Measurements from ENCODE around the gene KCNRG. TPM values are rescaled to one million over a fixed set of nuclear protein-coding genes. Genes with fewer than 3 reads are reported as not detected.

The KCNRG gene
- polyA plus RNA-seq, 1 experiment: 2.1 TPM

DNA sequence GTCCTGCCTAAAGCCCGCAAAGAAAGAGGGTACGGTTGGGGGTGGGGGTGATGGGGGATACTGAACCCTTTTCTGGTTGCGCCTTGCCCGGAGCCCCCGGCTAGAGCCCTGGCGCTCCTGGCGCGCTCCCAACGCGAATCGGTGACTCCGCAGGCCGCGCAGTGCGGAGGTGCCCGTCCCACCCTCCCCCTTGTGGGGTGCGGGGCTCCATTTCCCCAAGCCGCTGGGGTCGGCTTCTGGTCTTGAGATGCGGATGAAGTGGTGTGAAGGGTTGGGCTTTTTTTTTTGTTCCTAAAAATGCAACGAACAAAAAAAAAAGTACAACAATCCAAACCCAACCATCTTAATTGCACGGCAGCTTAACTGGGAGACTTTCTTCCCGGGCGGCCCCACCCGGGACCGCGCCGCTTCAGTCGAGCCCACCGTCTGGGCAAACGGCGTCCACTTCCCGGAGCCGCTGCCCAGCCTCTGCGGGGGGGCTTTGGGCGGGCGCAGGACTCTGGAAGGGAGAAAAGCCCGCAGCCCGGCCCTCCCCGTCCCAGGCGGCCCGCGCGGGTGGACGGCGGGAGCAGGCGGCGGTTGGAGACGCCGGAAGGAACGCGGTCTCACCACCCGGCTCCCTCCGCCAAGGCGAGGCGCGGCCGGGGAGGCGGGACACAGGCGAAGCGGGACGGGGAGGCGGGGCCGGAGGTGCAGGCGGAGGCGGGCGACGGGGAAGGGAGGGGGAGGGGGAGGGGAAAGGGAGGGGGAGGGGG lies 18.9 kb upstream of the KCNRG start:
- POLR2A ChIA-PET: interaction anchor here (0.7 to 2.4 kb wide), 7 partner anchors 20 to 204 kb away, joined by 3 to 24 read pairs (median 5); partner anchors contain the start of genes KPNA3 and SPRYD7

GRCh38 chr13:49996951-49997895 lies 18.0 kb upstream of the KCNRG start, which contains the start of gene TRIM13:
Gene TRIM13 (plus strand): TSS chr13:49997042. CDS start chr13:50011941, 14,899 bp downstream.
- ChIA-PET POLR2A (interaction anchor here (0.6 to 2.4 kb wide), 14 partner anchors 17 to 546 kb away, joined by 3 to 24 read pairs (median 5); partner anchors contain the start of gene SPRYD7), CTCF (interaction anchor here (0.6 to 3.3 kb wide), 41 partner anchors 9 to 1072 kb away, joined by 3 to 36 read pairs (median 5); partner anchors contain the start of gene SPRYD7)
- TF ChIP-seq, protein P1, sequence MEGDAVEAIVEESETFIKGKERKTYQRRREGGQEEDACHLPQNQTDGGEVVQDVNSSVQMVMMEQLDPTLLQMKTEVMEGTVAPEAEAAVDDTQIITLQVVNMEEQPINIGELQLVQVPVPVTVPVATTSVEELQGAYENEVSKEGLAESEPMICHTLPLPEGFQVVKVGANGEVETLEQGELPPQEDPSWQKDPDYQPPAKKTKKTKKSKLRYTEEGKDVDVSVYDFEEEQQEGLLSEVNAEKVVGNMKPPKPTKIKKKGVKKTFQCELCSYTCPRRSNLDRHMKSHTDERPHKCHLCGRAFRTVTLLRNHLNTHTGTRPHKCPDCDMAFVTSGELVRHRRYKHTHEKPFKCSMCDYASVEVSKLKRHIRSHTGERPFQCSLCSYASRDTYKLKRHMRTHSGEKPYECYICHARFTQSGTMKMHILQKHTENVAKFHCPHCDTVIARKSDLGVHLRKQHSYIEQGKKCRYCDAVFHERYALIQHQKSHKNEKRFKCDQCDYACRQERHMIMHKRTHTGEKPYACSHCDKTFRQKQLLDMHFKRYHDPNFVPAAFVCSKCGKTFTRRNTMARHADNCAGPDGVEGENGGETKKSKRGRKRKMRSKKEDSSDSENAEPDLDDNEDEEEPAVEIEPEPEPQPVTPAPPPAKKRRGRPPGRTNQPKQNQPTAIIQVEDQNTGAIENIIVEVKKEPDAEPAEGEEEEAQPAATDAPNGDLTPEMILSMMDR (IDR thresholded peaks at IDR 0.05; ENCODE audit: low read depth, low read length): peak; percentile 87
- no peaks in the 10 kb centered on the region for H3K9me3 ChIP-seq (ENCODE audit: control insufficient read depth, insufficient read depth, low read length)
- no peaks in the 10 kb centered on the region for H3K27me3 ChIP-seq (ENCODE audit: control insufficient read depth, insufficient read depth, low read length)
- DNase-seq (ENCODE audit: low read depth, low spot score): peak; percentile 65
- peak within 1 kb of the TSS; percentile 83 for H3K4me3 ChIP-seq (ENCODE audit: low read depth, low read length)
- peak within 1 kb of the TSS; percentile 96 for H3K27ac ChIP-seq (ENCODE audit: low read depth, low read length)

More for the DNA sequence above, 18.9 kb upstream of the KCNRG start:
- CTCF ChIA-PET: interaction anchor here (0.6 to 3.3 kb wide), 20 partner anchors 8 to 1073 kb away, joined by 3 to 36 read pairs (median 7); partner anchors contain the start of gene SPRYD7
- Histone ChIP-seq H3K27me3 (ENCODE audit: control insufficient read depth, insufficient read depth, low read length) (no peaks in the 10 kb centered on the region), H3K9me3 (ENCODE audit: control insufficient read depth, insufficient read depth, low read length) (no peaks in the 10 kb centered on the region), H3K4me3 (ENCODE audit: low read depth, low read length) (peak overlapping the region; percentile 65), H3K27ac (ENCODE audit: low read depth, low read length) (peak overlapping the region; percentile 76)
- DNase-seq (ENCODE audit: low read depth, low spot score): peak; percentile 78
- TF ChIP-seq, protein P1 (IDR thresholded peaks at IDR 0.05; ENCODE audit: low read depth, low read length): no peak

DNA sequence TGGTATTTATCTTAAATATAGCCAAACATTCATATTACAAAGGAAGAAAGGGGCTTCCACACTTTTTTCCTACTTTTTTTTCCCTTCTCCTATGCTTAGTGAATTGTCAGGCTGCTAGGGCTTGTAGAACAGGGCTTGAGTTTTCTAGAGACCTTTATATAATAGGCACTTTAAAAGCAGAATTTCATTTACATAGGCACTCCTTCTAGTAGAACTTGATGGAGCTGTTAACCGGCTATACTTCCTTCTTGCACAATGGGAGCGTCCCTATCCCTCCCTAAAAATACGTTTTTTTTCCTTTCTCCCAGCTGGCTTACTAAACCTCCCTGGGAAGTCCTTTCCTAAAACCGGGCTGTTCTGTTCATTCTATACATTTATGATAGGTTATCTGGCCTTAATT lies 17.3 kb upstream of the KCNRG start:
- H3K9me3 ChIP-seq (ENCODE audit: control insufficient read depth, insufficient read depth, low read length): no peaks in the 10 kb centered on the region
- H3K27me3 ChIP-seq (ENCODE audit: control insufficient read depth, insufficient read depth, low read length): no peaks in the 10 kb centered on the region
- ChIA-PET CTCF (interaction anchor here (0.6 to 3.3 kb wide), 38 partner anchors 8 to 914 kb away, joined by 3 to 36 read pairs (median 5); partner anchors contain the start of gene SPRYD7), POLR2A (interaction anchor here (0.6 to 2.4 kb wide), 14 partner anchors 16 to 545 kb away, joined by 3 to 24 read pairs (median 5); partner anchors contain the start of gene SPRYD7)
- no peak overlapping the region for H3K27ac ChIP-seq (ENCODE audit: low read depth, low read length)
- H3K4me3 ChIP-seq (ENCODE audit: low read depth, low read length): peak overlapping the region; percentile 83
- no peak for DNase-seq (ENCODE audit: low read depth, low spot score)
- TF ChIP-seq, protein P1 (IDR thresholded peaks at IDR 0.05; ENCODE audit: low read depth, low read length): no peak

DNA sequence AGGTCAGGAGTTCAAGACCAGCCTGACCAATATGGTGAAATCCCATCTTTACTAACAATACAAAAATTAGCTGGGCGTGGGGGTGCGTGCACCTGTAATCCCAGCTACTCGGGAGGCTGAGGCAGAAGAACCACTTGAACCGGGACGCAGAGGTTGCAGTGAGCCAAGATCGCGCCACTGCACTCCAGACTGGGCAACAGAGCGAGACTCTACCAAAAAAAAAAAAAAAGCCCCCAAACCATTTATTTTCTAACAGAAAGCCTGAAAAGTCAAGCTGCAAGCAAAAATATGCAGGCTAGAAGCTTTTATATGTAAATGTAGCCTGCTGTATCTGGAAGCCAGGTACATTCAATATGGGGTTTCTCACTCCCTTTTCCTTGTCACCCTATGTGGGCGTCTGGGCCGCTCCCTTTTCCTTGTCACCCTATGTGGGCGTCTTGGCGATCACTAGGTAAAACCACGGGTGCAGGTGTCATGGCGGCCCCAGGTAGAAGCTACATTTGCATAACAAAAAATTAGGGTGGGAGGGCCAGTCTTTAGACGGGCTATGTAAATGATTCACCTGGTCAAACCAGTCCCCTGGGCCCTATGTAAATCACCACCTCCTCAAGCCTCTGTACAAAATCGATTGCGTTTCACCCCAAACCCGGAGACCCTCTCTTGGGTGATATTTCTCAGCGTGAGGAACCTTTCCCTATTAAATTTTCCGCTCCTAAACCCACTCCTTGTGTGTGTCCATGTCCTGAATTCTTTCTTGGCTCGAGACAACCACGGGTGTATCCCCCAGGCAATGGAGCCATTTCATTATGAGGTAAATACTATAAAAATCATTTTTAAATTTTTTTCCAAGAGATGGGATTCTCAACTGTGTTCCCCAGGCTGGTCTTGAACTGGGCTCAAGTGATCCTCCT lies 16.3 kb upstream of the KCNRG start:
- POLR2A ChIA-PET: interaction anchor here (0.6 kb wide), 1 partner anchor 67 kb away, joined by 3 read pairs; no protein-coding TSS in a partner anchor
- Histone ChIP-seq H3K27me3 (ENCODE audit: control insufficient read depth, insufficient read depth, low read length) (no peaks in the 10 kb centered on the region), H3K27ac (ENCODE audit: low read depth, low read length) (no peak overlapping the region), H3K9me3 (ENCODE audit: control insufficient read depth, insufficient read depth, low read length) (no peaks in the 10 kb centered on the region), H3K4me3 (ENCODE audit: low read depth, low read length) (peak overlapping the region; percentile 83)
- TF ChIP-seq, protein P1 (IDR thresholded peaks at IDR 0.05; ENCODE audit: low read depth, low read length): no peak
- CTCF ChIA-PET: interaction anchor here (0.8 to 3.3 kb wide), 6 partner anchors 22 to 801 kb away, joined by 3 to 36 read pairs (median 7); no protein-coding TSS in a partner anchor
- DNase-seq (ENCODE audit: low read depth, low spot score): no peak

Data from AG04450 (cell line).